ENCODE results near the gene HMGCR.

GRCh38 chr5:75389430-75389829 lies 52.4 kb downstream of the HMGCR start:
- TF ChIP-seq CTCF (IDR thresholded peaks at IDR 0.05; ENCODE audit: low read depth, low read length, poor library complexity, severe bottlenecking) (no peak), EZH2phosphoT487 (IDR thresholded peaks at IDR 0.05; ENCODE audit: borderline replicate concordance, low read length) (no peak)

Measured in DOHH2 (cell line).